Loucy (cell line): Measurements from ENCODE around the gene ASCC2.

ENCODE experiments used
- H2AFZ ChIP-seq: fragments of 200-600 bp; sonication (generic); 2 replicates; pipeline ENCODE4 v1.6.0; 2016; ENCODE audit warnings: antibody characterized with exemption, mild to moderate bottlenecking, low read length, moderate library complexity
- H3F3A ChIP-seq: fragments of 200-600 bp; 2 replicates; pipeline ENCODE4 v1.6.0; 2016; ENCODE audit warnings: antibody characterized with exemption, low read depth, mild to moderate bottlenecking
- H3K27me3 ChIP-seq: fragments of 200-600 bp; sonication (generic); 2 replicates; pipeline ENCODE4 v1.6.1; 2014; ENCODE audit warnings: low read length, mild to moderate bottlenecking; ENCODE audit not compliant: insufficient read depth, poor library complexity, severe bottlenecking
- H3K36me3 ChIP-seq: fragments of 200-600 bp; sonication (generic); 2 replicates; pipeline ENCODE4 v1.6.1; 2016; ENCODE audit warnings: low read length; ENCODE audit not compliant: insufficient read depth
- H3K4me1 ChIP-seq: fragments of 200-600 bp; sonication (generic); 2 replicates; pipeline ENCODE4 v1.5.1; 2014; ENCODE audit warnings: low read length, mild to moderate bottlenecking; ENCODE audit not compliant: insufficient read depth, poor library complexity, severe bottlenecking
- H3K4me2 ChIP-seq: fragments of 200-600 bp; sonication (generic); 2 replicates; pipeline ENCODE4 v1.6.0; 2014; ENCODE audit warnings: antibody characterized with exemption, low read length, low read depth, mild to moderate bottlenecking; ENCODE audit not compliant: poor library complexity, severe bottlenecking
- H3K4me3 ChIP-seq: fragments of 200-600 bp; sonication (generic); 2 replicates; pipeline ENCODE4 v1.5.1; 2014; ENCODE audit warnings: low read length, mild to moderate bottlenecking, mixed read lengths; ENCODE audit not compliant: poor library complexity, severe bottlenecking
- H3K79me2 ChIP-seq: fragments of 200-600 bp; sonication (generic); 2 replicates; pipeline ENCODE4 v1.6.1; 2014; ENCODE audit warnings: low read length; ENCODE audit not compliant: insufficient read depth
- H3K9ac ChIP-seq: fragments of 200-600 bp; sonication (generic); 2 replicates; pipeline ENCODE4 v1.6.0; 2014; ENCODE audit warnings: mild to moderate bottlenecking, low read depth, low read length, moderate library complexity; ENCODE audit not compliant: poor library complexity, severe bottlenecking
- H3K9me2 ChIP-seq: fragments of 200-600 bp; sonication (generic); replicated peaks from 2 replicates; pipeline ENCODE4 v1.6.1; 2016; ENCODE audit warnings: low read depth, low read length, mixed read lengths
- H3K9me3 ChIP-seq: fragments of 200-600 bp; sonication (generic); 2 replicates; pipeline ENCODE4 v1.6.1; 2014; ENCODE audit warnings: mild to moderate bottlenecking, antibody characterized with exemption, low read length, low read depth; ENCODE audit not compliant: insufficient read depth
- H4K20me1 ChIP-seq: fragments of 200-600 bp; sonication (generic); 2 replicates; pipeline ENCODE4 v1.6.0; 2014; ENCODE audit warnings: antibody characterized with exemption, low read length, mild to moderate bottlenecking; ENCODE audit not compliant: insufficient read depth, poor library complexity, severe bottlenecking
- CTCF ChIP-seq: fragments of 200-600 bp; sonication (generic); conservative IDR thresholded peaks from 2 replicates; pipeline ENCODE4 v1.5.1; 2014; ENCODE audit warnings: mild to moderate bottlenecking, antibody characterized with exemption, low read length
- EZH2phosphoT487 ChIP-seq: fragments of 200-600 bp; IDR thresholded peaks from 2 replicates; pipeline ENCODE4 v1.6.1; 2018; ENCODE audit warnings: antibody characterized with exemption, mild to moderate bottlenecking, moderate library complexity, borderline replicate concordance

Gene ASCC2

GRCh38 chr22:29803190-29803589 is 34.9 kb downstream of the ASCC2 start:
- Histone ChIP-seq H3K79me2 (no peaks in the 10 kb centered on the region), H3K9me2 (no peaks in the 10 kb centered on the region), H3K4me2 (no peak overlapping the region), H3F3A (no peaks in the 10 kb centered on the region), H2AFZ (no peak overlapping the region), H3K36me3 (peaks cover 84% of the 10 kb centered on the region), H3K4me3 (no peak overlapping the region), H3K9me3 (no peaks in the 10 kb centered on the region), H3K4me1 (peaks cover 20% of the 10 kb centered on the region), H4K20me1 (no peaks in the 10 kb centered on the region), H3K9ac (no peak overlapping the region), H3K27me3 (no peaks in the 10 kb centered on the region)
- no peak for TF ChIP-seq EZH2phosphoT487
- no peak for TF ChIP-seq CTCF

DNA sequence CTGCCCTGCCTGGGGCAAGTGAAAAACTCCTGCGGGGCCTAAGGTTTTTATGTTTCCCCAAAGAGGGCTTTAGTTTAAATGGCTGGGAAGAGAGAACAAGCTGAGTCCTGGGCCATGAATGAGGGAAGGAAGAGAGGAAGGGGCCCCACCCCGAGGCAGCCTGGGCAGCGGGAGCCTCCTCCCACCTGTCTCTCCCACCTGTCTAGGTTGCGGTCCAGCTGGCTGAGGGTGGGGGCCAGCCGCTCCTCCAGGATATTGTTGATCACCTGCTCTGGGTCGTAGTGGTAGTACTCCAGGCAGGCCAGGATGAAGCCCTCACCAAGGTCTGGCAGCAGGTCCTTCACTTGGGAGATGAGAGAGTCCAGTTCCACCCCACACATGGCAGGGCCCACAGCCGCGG is 36.3 kb downstream of the ASCC2 start:
- H3K4me1 ChIP-seq, result peaks cover 24% of the 10 kb centered on the region
- H3F3A ChIP-seq, result no peaks in the 10 kb centered on the region
- no peaks in the 10 kb centered on the region for H4K20me1 ChIP-seq
- H3K9me3 ChIP-seq, result no peaks in the 10 kb centered on the region
- no peak overlapping the region for H3K4me3 ChIP-seq
- H3K4me2 ChIP-seq, result no peak overlapping the region
- H3K36me3 ChIP-seq, result peaks cover 70% of the 10 kb centered on the region
- no peak overlapping the region for H3K9ac ChIP-seq
- TF ChIP-seq CTCF (no peak), EZH2phosphoT487 (no peak)
- no peak overlapping the region for H2AFZ ChIP-seq
- no peaks in the 10 kb centered on the region for H3K79me2 ChIP-seq
- no peaks in the 10 kb centered on the region for H3K27me3 ChIP-seq
- H3K9me2 ChIP-seq, result no peaks in the 10 kb centered on the region

DNA sequence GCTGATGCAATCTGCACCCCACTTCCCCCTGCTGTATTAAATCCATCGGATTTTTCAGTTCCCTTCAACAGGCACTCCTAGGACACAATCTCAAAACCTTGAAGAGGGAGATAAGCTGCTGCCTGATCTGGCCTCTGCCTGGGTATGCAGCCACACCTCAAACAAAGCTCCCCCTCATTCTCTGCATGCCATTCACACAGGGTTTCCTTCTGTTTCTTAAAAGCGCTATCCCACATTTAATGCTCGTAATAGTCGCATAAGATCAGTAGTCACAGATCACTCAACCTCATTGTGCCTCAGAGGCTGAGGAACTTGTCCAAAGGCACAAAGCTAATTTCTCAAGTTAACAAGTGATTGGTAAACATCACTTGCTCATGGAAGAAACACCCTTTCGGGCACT is 36.9 kb downstream of the ASCC2 start:
- TF ChIP-seq EZH2phosphoT487, result no peak
- TF ChIP-seq CTCF, result no peak
- no peak overlapping the region for H3K4me2 ChIP-seq
- no peak overlapping the region for H2AFZ ChIP-seq
- H4K20me1 ChIP-seq, result no peaks in the 10 kb centered on the region
- peaks cover 70% of the 10 kb centered on the region for H3K36me3 ChIP-seq
- H3K27me3 ChIP-seq, result no peaks in the 10 kb centered on the region
- H3K9me3 ChIP-seq, result no peaks in the 10 kb centered on the region
- H3K4me3 ChIP-seq, result no peak overlapping the region
- no peak overlapping the region for H3K9ac ChIP-seq
- H3K79me2 ChIP-seq, result no peaks in the 10 kb centered on the region
- no peaks in the 10 kb centered on the region for H3F3A ChIP-seq
- peaks cover 24% of the 10 kb centered on the region for H3K4me1 ChIP-seq
- H3K9me2 ChIP-seq, result no peaks in the 10 kb centered on the region
